ENCODE results near the gene LRRC32. TPM values are rescaled to one million over a fixed set of nuclear protein-coding genes. Genes with fewer than 3 reads are reported as not detected.

Gene LRRC32
- total and polyA plus RNA-seq, 4 donors: 38.3 to 159 (median 85.2) TPM

DNA sequence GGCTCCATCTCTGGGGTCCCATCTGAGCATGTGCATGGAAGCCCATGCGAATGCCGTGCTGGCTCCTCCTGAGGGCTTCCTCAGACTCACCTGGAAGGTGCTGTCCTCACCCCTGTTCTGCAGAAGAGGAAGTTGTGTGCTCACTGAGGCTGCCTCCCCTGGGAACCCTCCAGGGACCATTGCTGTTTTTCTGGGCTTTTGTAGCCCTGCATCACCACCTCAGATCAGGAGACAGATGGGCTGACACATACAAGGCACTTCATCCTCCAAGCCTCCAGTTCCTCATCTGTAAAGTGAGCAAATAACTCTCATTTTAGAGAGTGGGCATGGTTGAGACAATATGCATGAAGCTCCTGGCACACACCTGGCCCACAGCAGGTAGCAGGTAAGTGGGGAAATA is 12.1 kb upstream of the LRRC32 start:
- 94 to 96% methylated on average over 2 of the region's 2 CpGs for WGBS, 2 donors
- no peak for ATAC-seq (ENCODE audit: insufficient read depth, low FRiP score)
- Histone ChIP-seq H3K27ac (ENCODE audit: low read depth in 1 of 2, low read length in 1 of 2) (no peak overlapping the region), H3K9ac (ENCODE audit: insufficient read depth in 1 of 2, low read length in 2 of 2) (no peak overlapping the region), H3K27me3 (ENCODE audit: control insufficient read depth in 3 of 3, insufficient read depth in 3 of 3, low read length in 2 of 3) (no peaks in the 10 kb centered on the region), H3K4me3 (no peak overlapping the region), H3K36me3 (ENCODE audit: control insufficient read depth in 4 of 4, insufficient read depth in 4 of 4, low read length in 4 of 4) (no peaks in the 10 kb centered on the region), H3K4me1 (ENCODE audit: control insufficient read depth in 5 of 5, insufficient read depth in 5 of 5, low read length in 5 of 5) (peaks cover 0 to 6% (median 2%) of the 10 kb centered on the region in 5 donors), H3K9me3 (ENCODE audit: control insufficient read depth in 4 of 4, insufficient read depth in 3 of 4, low read length in 3 of 4) (peaks cover 0 to 4% (median 0%) of the 10 kb centered on the region in 4 donors)
- no peak for TF ChIP-seq CTCF (IDR thresholded peaks at IDR 0.05; ENCODE audit: control extremely low read depth, extremely low read depth)
- DNase-seq: no peak

- 83 to 87% methylated on average over 2 of the region's 2 CpGs for WGBS, 2 donors
- Histone ChIP-seq H3K4me3 (no peak overlapping the region), H3K27me3 (ENCODE audit: control insufficient read depth in 3 of 3, insufficient read depth in 3 of 3, low read length in 2 of 3) (no peaks in the 10 kb centered on the region), H3K9ac (ENCODE audit: insufficient read depth in 1 of 2, low read length in 2 of 2) (no peak overlapping the region), H3K9me3 (ENCODE audit: control insufficient read depth in 4 of 4, insufficient read depth in 3 of 4, low read length in 3 of 4) (peaks cover 0 to 4% (median 0%) of the 10 kb centered on the region in 4 donors), H3K4me1 (ENCODE audit: control insufficient read depth in 5 of 5, insufficient read depth in 5 of 5, low read length in 5 of 5) (peaks cover 0 to 6% (median 2%) of the 10 kb centered on the region in 5 donors), H3K36me3 (ENCODE audit: control insufficient read depth in 4 of 4, insufficient read depth in 4 of 4, low read length in 4 of 4) (no peaks in the 10 kb centered on the region), H3K27ac (ENCODE audit: low read depth in 1 of 2, low read length in 1 of 2) (no peak overlapping the region)
- DNase-seq: no peak
- ATAC-seq (ENCODE audit: insufficient read depth, low FRiP score): no peak
- TF ChIP-seq CTCF (IDR thresholded peaks at IDR 0.05; ENCODE audit: control extremely low read depth, extremely low read depth): no peak
These were observed 11.6 kb upstream of the LRRC32 start for GRCh38 chr11:76682106-76682505.

- Histone ChIP-seq H3K9ac (ENCODE audit: insufficient read depth in 1 of 2, low read length in 2 of 2) (peak overlapping the region in 1 of 2 donors; percentile 5), H3K9me3 (ENCODE audit: control insufficient read depth in 4 of 4, insufficient read depth in 3 of 4, low read length in 3 of 4) (peaks cover 0 to 4% (median 0%) of the 10 kb centered on the region in 4 donors), H3K36me3 (ENCODE audit: control insufficient read depth in 4 of 4, insufficient read depth in 4 of 4, low read length in 4 of 4) (no peaks in the 10 kb centered on the region), H3K27me3 (ENCODE audit: control insufficient read depth in 3 of 3, insufficient read depth in 3 of 3, low read length in 2 of 3) (no peaks in the 10 kb centered on the region), H3K27ac (ENCODE audit: low read depth in 1 of 2, low read length in 1 of 2) (no peak overlapping the region), H3K4me1 (ENCODE audit: control insufficient read depth in 5 of 5, insufficient read depth in 5 of 5, low read length in 5 of 5) (peaks cover 0 to 6% (median 0%) of the 10 kb centered on the region in 5 donors), H3K4me3 (no peak overlapping the region)
- 33 to 34% methylated on average over 22 of the region's 22 CpGs for WGBS, 2 donors
- TF ChIP-seq CTCF (IDR thresholded peaks at IDR 0.05; ENCODE audit: control extremely low read depth, extremely low read depth): peak; percentile 54
- no peak for ATAC-seq (ENCODE audit: insufficient read depth, low FRiP score)
- peak; percentile 80 to 85 (median 82) for DNase-seq
These were observed 10.2 kb upstream of the LRRC32 start for GRCh38 chr11:76680518-76681425.
